ENCODE measurements around the gene CYP1A1. TPM values are rescaled to one million over a fixed set of nuclear protein-coding genes. Genes with fewer than 3 reads are reported as not detected.

CYP1A1 gene
- total and polyA plus RNA-seq, 4 donors, result 0.19 to 4.4 (median 1.2) TPM

DNA sequence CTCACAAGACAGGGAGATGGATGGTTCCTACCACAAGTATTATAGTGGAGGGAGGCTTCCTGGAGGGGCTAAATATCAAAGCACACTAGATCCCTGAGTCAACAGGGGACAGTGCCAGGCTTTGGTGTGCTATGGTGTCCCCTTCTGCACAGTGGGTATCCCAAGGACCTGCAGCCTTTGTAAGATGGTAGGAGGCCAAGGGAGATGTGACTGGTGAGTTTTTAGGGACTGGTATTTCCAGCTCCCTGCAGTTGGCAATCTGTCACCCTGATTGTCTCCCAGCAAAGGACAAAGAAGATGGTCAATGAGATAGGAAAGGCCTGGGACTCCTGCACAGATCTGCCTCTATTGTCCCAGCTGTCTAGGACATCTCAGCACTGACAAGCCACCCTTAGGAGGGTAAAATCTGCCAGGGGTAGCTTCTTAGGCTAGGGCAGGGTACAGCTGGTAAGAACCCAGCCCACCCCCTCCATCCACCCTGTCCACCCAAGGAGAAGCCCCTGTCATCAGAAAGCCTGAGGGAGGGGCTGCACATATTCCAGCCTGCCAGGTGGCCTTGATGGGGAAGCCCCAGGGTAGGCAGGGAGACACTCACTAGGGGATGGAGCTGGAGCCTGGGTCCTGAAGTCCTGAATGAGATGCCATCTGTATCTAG lies 631 bp downstream of the CYP1A1 start:
- Histone ChIP-seq H3K9me3 (ENCODE audit: control insufficient read depth in 4 of 4, low read length in 3 of 4) (no peaks in the 10 kb centered on the region), H3K27ac (ENCODE audit: low read depth in 1 of 2, low read length in 2 of 2) (no peak overlapping the region), H3K9ac (ENCODE audit: low read depth in 1 of 2, low read length in 2 of 2) (no peak overlapping the region), H3K36me3 (ENCODE audit: control insufficient read depth in 4 of 4, insufficient read depth in 3 of 4, low read depth in 1 of 4, low read length in 3 of 4) (no peaks in the 10 kb centered on the region), H3K27me3 (ENCODE audit: control insufficient read depth in 4 of 4, insufficient read depth in 4 of 4, low read length in 3 of 4) (no peaks in the 10 kb centered on the region), H3K4me1 (ENCODE audit: control insufficient read depth in 4 of 4, insufficient read depth in 4 of 4, low read length in 3 of 4) (peaks cover 3 to 28% (median 23%) of the 10 kb centered on the region in 4 donors), H3K4me3 (ENCODE audit: low read depth in 1 of 3, low read length in 3 of 3) (no peak overlapping the region)
- no peak for TF ChIP-seq JUND (IDR thresholded peaks at IDR 0.05)
- TF ChIP-seq, protein P1, sequence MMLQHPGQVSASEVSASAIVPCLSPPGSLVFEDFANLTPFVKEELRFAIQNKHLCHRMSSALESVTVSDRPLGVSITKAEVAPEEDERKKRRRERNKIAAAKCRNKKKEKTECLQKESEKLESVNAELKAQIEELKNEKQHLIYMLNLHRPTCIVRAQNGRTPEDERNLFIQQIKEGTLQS (IDR thresholded peaks at IDR 0.05), result no peak
- no peak for TF ChIP-seq RAD21 (IDR thresholded peaks at IDR 0.05)
- no peak for TF ChIP-seq EGR1 (IDR thresholded peaks at IDR 0.05; ENCODE audit: low read depth in 2 of 2)
- no peak for TF ChIP-seq YY1 (IDR thresholded peaks at IDR 0.05)
- TF ChIP-seq NR2F2 (IDR thresholded peaks at IDR 0.05), result no peak
- TF ChIP-seq REST (IDR thresholded peaks at IDR 0.05), result no peak
- no peak for TF ChIP-seq CTCF (IDR thresholded peaks at IDR 0.05; ENCODE audit: low read depth, low read length, missing input control)
- no peak for TF ChIP-seq RXRA (IDR thresholded peaks at IDR 0.05)
- no peak for TF ChIP-seq HNF4G (IDR thresholded peaks at IDR 0.05)
- TF ChIP-seq, protein P2, sequence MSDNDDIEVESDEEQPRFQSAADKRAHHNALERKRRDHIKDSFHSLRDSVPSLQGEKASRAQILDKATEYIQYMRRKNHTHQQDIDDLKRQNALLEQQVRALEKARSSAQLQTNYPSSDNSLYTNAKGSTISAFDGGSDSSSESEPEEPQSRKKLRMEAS (IDR thresholded peaks at IDR 0.05), result no peak
- TF ChIP-seq GABPA (IDR thresholded peaks at IDR 0.05 in 1 of 2, conservative IDR thresholded peaks at IDR 0.05 in 1 of 2), result no peak
- DNase-seq (ENCODE audit: low spot score), result no peak

- Histone ChIP-seq H3K27me3 (ENCODE audit: control insufficient read depth in 4 of 4, insufficient read depth in 4 of 4, low read length in 3 of 4) (no peaks in the 10 kb centered on the region), H3K4me1 (ENCODE audit: control insufficient read depth in 4 of 4, insufficient read depth in 4 of 4, low read length in 3 of 4) (peaks cover 3 to 28% (median 23%) of the 10 kb centered on the region in 4 donors), H3K36me3 (ENCODE audit: control insufficient read depth in 4 of 4, insufficient read depth in 3 of 4, low read depth in 1 of 4, low read length in 3 of 4) (no peaks in the 10 kb centered on the region), H3K9ac (ENCODE audit: low read depth in 1 of 2, low read length in 2 of 2) (no peak overlapping the region), H3K27ac (ENCODE audit: low read depth in 1 of 2, low read length in 2 of 2) (no peak overlapping the region), H3K4me3 (ENCODE audit: low read depth in 1 of 3, low read length in 3 of 3) (no peak overlapping the region), H3K9me3 (ENCODE audit: control insufficient read depth in 4 of 4, low read length in 3 of 4) (no peaks in the 10 kb centered on the region)
- no peak for DNase-seq (ENCODE audit: low spot score)
- WGBS, result 60% methylated on average over 1 of the region's 1 CpG
- TF ChIP-seq REST (IDR thresholded peaks at IDR 0.05), result no peak
- TF ChIP-seq HNF4A (conservative IDR thresholded peaks at IDR 0.05), result peak in 1 of 2 donors; percentile 24
- TF ChIP-seq CTCF (IDR thresholded peaks at IDR 0.05; ENCODE audit: low read depth, low read length, missing input control), result no peak
- peak; percentile 38 for TF ChIP-seq NR2F2 (IDR thresholded peaks at IDR 0.05)
- peak in 1 of 2 donors; percentile 58 for TF ChIP-seq GABPA (IDR thresholded peaks at IDR 0.05 in 1 of 2, conservative IDR thresholded peaks at IDR 0.05 in 1 of 2)
- TF ChIP-seq, protein P1 (IDR thresholded peaks at IDR 0.05), result no peak
- TF ChIP-seq, protein P2 (IDR thresholded peaks at IDR 0.05), result no peak
- no peak for TF ChIP-seq FOXA1 (IDR thresholded peaks at IDR 0.05)
- peak in 1 of 2 donors; percentile 11 for TF ChIP-seq RAD21 (IDR thresholded peaks at IDR 0.05)
- no peak for TF ChIP-seq HNF4G (IDR thresholded peaks at IDR 0.05)
- TF ChIP-seq RXRA (IDR thresholded peaks at IDR 0.05), result peak; percentile 52 to 67
- no peak for TF ChIP-seq FOXA2 (IDR thresholded peaks at IDR 0.05)
- TF ChIP-seq JUND (IDR thresholded peaks at IDR 0.05), result no peak
- peak in 1 of 2 donors; percentile 32 for TF ChIP-seq EGR1 (IDR thresholded peaks at IDR 0.05; ENCODE audit: low read depth in 2 of 2)
- TF ChIP-seq SP1 (IDR thresholded peaks at IDR 0.05), result peak; percentile 59
- peak; percentile 65 for TF ChIP-seq YY1 (IDR thresholded peaks at IDR 0.05)
Observed at GRCh38 chr15:74723754-74724334, 1.5 kb downstream of the CYP1A1 start.
